Suprapubic skin (tissue), 4 donors: ENCODE measurements around the gene KRT6C. TPM values are rescaled to one million over a fixed set of nuclear protein-coding genes. Genes with fewer than 3 reads are reported as not detected.
A peak's percentile ranks its signal among the peaks of the same experiment; 100 is the strongest.

Experiments
- DNase-seq, 2 donors: peaks; one replicate each; pipeline ENCODE4 v3.0.0-alpha.2; 2019; ENCODE audit warnings: low spot score in 2 of 2
- H3K27ac ChIP-seq: fragments of 200-600 bp; sonication (generic); one replicate; pipeline ENCODE4 v1.5.1; 2019
- H3K27me3 ChIP-seq: fragments of 200-600 bp; sonication (generic); one replicate; pipeline ENCODE4 v1.5.1; 2019
- H3K36me3 ChIP-seq: fragments of 200-600 bp; sonication (generic); one replicate; pipeline ENCODE4 v1.5.1; 2019
- H3K4me1 ChIP-seq: fragments of 200-600 bp; sonication (generic); one replicate; pipeline ENCODE4 v1.5.1; 2019
- H3K4me3 ChIP-seq: fragments of 200-600 bp; sonication (generic); one replicate; pipeline ENCODE4 v1.5.1; 2019; ENCODE audit warnings: mild to moderate bottlenecking
- H3K9me3 ChIP-seq: fragments of 200-600 bp; sonication (generic); one replicate; pipeline ENCODE4 v1.5.1; 2019
- CTCF ChIP-seq, 2 donors: fragments of 200-600 bp in 1 of 2; fragments of 450-650 bp in 1 of 2; sonication (generic) in 1 of 2; IDR thresholded peaks; one replicate each; pipeline ENCODE4 v1.5.1; 2016 to 2019; ENCODE audit warnings: antibody characterized with exemption in 2 of 2, mild to moderate bottlenecking in 1 of 2, moderate library complexity in 1 of 2
- EP300 ChIP-seq: sonication (generic); formaldehyde crosslinking; IDR thresholded peaks from one replicate; pipeline ENCODE4 v1.6.1; 2017; ENCODE audit warnings: antibody characterized with exemption
- POLR2A ChIP-seq, 2 donors: fragments of 450-650 bp; IDR thresholded peaks; one replicate each; pipeline ENCODE4 v1.6.1; 2017; ENCODE audit warnings: antibody characterized with exemption in 2 of 2, mild to moderate bottlenecking in 2 of 2, moderate library complexity in 2 of 2
- POLR2AphosphoS5 ChIP-seq, 3 donors: sonication (generic); formaldehyde crosslinking; IDR thresholded peaks; one replicate each; pipeline ENCODE4 v1.6.1; 2017; ENCODE audit warnings: antibody characterized with exemption in 3 of 3
- WGBS: methylation state at CpG from one replicate; pipeline ENCODE4 v1.1.5; 2018; 5-methylcytosine and 5-hydroxymethylcytosine counted together
- total RNA-seq, 4 donors: library from RNA; depleted of rRNA; stranded (reverse); fragments of >200 nt; gene quantifications; one replicate each; pipeline ENCODE4 v1.1.0, GENCODE V29; 2016

Gene KRT6C
- total RNA-seq, 4 donors from 2014 or later: 7.8 to 23.7 (median 14.8) TPM; not detected in 1

- Histone ChIP-seq H3K4me3 (no peak overlapping the region), H3K4me1 (peaks cover 14% of the 10 kb centered on the region), H3K27ac (no peak overlapping the region), H3K27me3 (peaks cover 34% of the 10 kb centered on the region), H3K9me3 (no peaks in the 10 kb centered on the region), H3K36me3 (no peaks in the 10 kb centered on the region)
- DNase-seq: peak in 1 of 2 donors; percentile 67
- WGBS: 97% methylated on average over 10 of the region's 12 CpGs
- no peak for TF ChIP-seq EP300
- TF ChIP-seq CTCF (IDR thresholded peaks at IDR 0.05): no peak
- no peak for TF ChIP-seq POLR2AphosphoS5 (IDR thresholded peaks at IDR 0.05)
- no peak for TF ChIP-seq POLR2A (IDR thresholded peaks at IDR 0.05)
Measured at GRCh38 chr12:52433501-52434080, 40.0 kb downstream of the KRT6C start.

DNA sequence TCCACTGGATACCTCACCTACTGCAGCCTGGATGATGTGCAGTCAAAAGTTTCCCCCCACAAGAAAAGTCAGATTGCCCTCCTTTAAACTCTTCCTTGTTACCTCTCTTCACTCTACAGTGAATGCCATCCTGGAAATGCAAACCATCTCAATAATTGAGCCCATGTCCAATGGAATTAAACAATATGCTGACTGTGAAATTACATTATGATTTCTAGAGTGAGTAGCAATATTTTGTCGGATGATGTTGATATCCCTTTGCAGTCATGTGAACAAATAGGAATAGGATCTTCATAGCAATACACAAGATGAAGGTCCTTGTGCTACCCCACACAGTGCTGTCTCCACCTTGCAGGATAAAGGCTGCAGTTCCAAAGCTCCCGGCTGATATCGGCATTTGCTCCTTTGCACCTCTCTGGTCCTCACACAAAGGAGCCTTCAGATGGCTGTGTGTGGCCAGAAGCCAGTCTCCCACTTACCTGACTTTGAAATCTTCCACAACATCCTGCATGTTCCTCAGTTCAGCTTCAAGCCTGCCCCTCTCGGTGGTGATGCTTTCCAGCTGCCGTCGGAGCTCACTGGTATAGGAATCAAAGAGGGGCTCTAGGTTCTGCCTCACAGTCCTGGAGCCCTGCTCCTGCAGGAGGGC lies 40.9 kb downstream of the KRT6C start:
- Histone ChIP-seq H3K4me3 (no peak overlapping the region), H3K9me3 (no peaks in the 10 kb centered on the region), H3K27ac (no peak overlapping the region), H3K36me3 (no peaks in the 10 kb centered on the region), H3K4me1 (peaks cover 10% of the 10 kb centered on the region), H3K27me3 (peaks cover 39% of the 10 kb centered on the region)
- DNase-seq: peak in 1 of 2 donors; percentile 54
- TF ChIP-seq EP300 (no peak), POLR2AphosphoS5 (IDR thresholded peaks at IDR 0.05) (no peak), CTCF (IDR thresholded peaks at IDR 0.05) (no peak), POLR2A (IDR thresholded peaks at IDR 0.05) (no peak)
- 87% methylated on average over 6 of the region's 6 CpGs for WGBS

- WGBS: 87% methylated on average over 10 of the region's 10 CpGs
Measured at GRCh38 chr12:52428121-52428520, 45.5 kb downstream of the KRT6C start.

GRCh38 chr12:52427083-52427482 lies 46.5 kb downstream of the KRT6C start:
- Histone ChIP-seq H3K4me3 (no peak overlapping the region), H3K36me3 (no peaks in the 10 kb centered on the region), H3K27ac (no peak overlapping the region), H3K4me1 (peaks cover 7% of the 10 kb centered on the region), H3K27me3 (peaks cover 19% of the 10 kb centered on the region), H3K9me3 (no peaks in the 10 kb centered on the region)
- WGBS: 74% methylated on average over 1 of the region's 1 CpG
- DNase-seq: no peak
- no peak for TF ChIP-seq POLR2AphosphoS5 (IDR thresholded peaks at IDR 0.05)
- TF ChIP-seq POLR2A (IDR thresholded peaks at IDR 0.05): no peak
- TF ChIP-seq CTCF (IDR thresholded peaks at IDR 0.05): no peak
- TF ChIP-seq EP300: no peak

More at GRCh38 chr12:52428121-52428520, 45.5 kb downstream of the KRT6C start:
- TF ChIP-seq EP300 (no peak), POLR2A (IDR thresholded peaks at IDR 0.05) (no peak), POLR2AphosphoS5 (IDR thresholded peaks at IDR 0.05) (no peak), CTCF (IDR thresholded peaks at IDR 0.05) (no peak)
- Histone ChIP-seq H3K9me3 (no peaks in the 10 kb centered on the region), H3K36me3 (no peaks in the 10 kb centered on the region), H3K27me3 (peaks cover 24% of the 10 kb centered on the region), H3K27ac (no peak overlapping the region), H3K4me3 (no peak overlapping the region), H3K4me1 (peaks cover 7% of the 10 kb centered on the region)
- no peak for DNase-seq

GRCh38 chr12:52426034-52426433 lies 47.6 kb downstream of the KRT6C start:
- TF ChIP-seq POLR2A (IDR thresholded peaks at IDR 0.05): no peak
- TF ChIP-seq CTCF (IDR thresholded peaks at IDR 0.05): no peak
- TF ChIP-seq POLR2AphosphoS5 (IDR thresholded peaks at IDR 0.05): no peak
- TF ChIP-seq EP300: no peak
- peaks cover 19% of the 10 kb centered on the region for H3K27me3 ChIP-seq
- H3K4me3 ChIP-seq: no peak overlapping the region
- H3K36me3 ChIP-seq: no peaks in the 10 kb centered on the region
- no peak for DNase-seq
- 70% methylated on average over 2 of the region's 2 CpGs for WGBS
- no peaks in the 10 kb centered on the region for H3K9me3 ChIP-seq
- peaks cover 7% of the 10 kb centered on the region for H3K4me1 ChIP-seq
- H3K27ac ChIP-seq: no peak overlapping the region
